CD4-positive, alpha-beta T cell treated with Interferon alpha-2 for 1 hour (primary cell): ENCODE data around the gene SOCS3.
"Not testable (repeated sequence)": the region's sequence is repeated elsewhere in the genome, so short reads cannot be mapped to it uniquely, and the experiment has no call there.

Experiments used
- DNase-seq, 2 donors: peaks; one replicate each; pipeline ENCODE4 v3.0.0-alpha.2; 2020 to 2022

Gene SOCS3

GRCh38 chr17:78348055-78348770 lies 11.7 kb downstream of the SOCS3 start:
- DNase-seq, result no peak

- DNase-seq, result no peak
Observed at GRCh38 chr17:78347453-78347852, 12.4 kb downstream of the SOCS3 start.

GRCh38 chr17:78346605-78347250 lies 13.1 kb downstream of the SOCS3 start:
- no peak for DNase-seq

- DNase-seq, result no peak
Observed at GRCh38 chr17:78345791-78346494, 13.9 kb downstream of the SOCS3 start.

GRCh38 chr17:78345172-78345571 lies 14.7 kb downstream of the SOCS3 start:
- no peak for DNase-seq

GRCh38 chr17:78344666-78345065 lies 15.2 kb downstream of the SOCS3 start:
- no peak for DNase-seq

- DNase-seq, result peak; percentile 90 to 92
Observed at GRCh38 chr17:78343543-78344201, 16.2 kb downstream of the SOCS3 start.

GRCh38 chr17:78343187-78343542 lies 16.7 kb downstream of the SOCS3 start:
- peak; percentile 67 to 74 for DNase-seq

- DNase-seq, result no peak
Observed at GRCh38 chr17:78342449-78343186, 17.3 kb downstream of the SOCS3 start.

GRCh38 chr17:78341559-78342448 lies 18.1 kb downstream of the SOCS3 start:
- DNase-seq, result peak in 1 of 2 donors; percentile 53

GRCh38 chr17:78340183-78340955 lies 19.5 kb downstream of the SOCS3 start:
- DNase-seq, result no peak

GRCh38 chr17:78338486-78339259 lies 21.2 kb downstream of the SOCS3 start:
- peak; percentile 57 to 67 for DNase-seq

- DNase-seq, result peak in 1 of 2 donors; percentile 85
Observed at GRCh38 chr17:78337244-78338109, 22.4 kb downstream of the SOCS3 start.

GRCh38 chr17:78335209-78335608 lies 24.7 kb downstream of the SOCS3 start:
- DNase-seq, result no peak

GRCh38 chr17:78332991-78333390 lies 26.9 kb downstream of the SOCS3 start:
- peak in 1 of 2 donors; percentile 45 for DNase-seq

- not testable (repeated sequence) for DNase-seq
Observed at GRCh38 chr17:78331355-78331754, 28.5 kb downstream of the SOCS3 start.

GRCh38 chr17:78330570-78331224 lies 29.2 kb downstream of the SOCS3 start:
- DNase-seq, result no peak
